WTC11 (cell line): ENCODE results near the gene TRDMT1. TPM values are rescaled to one million over a fixed set of nuclear protein-coding genes. Genes with fewer than 3 reads are reported as not detected.

ENCODE experiments used
- ATAC-seq: fragments of 200-7000 bp; cut with Tn5 transposase; 2 replicates; pipeline ENCODE4 v1.10.0; 2021; ENCODE audit warnings: mild to moderate bottlenecking, moderate library complexity
- CTCF ChIA-PET: fragments of 300-600 bp; sonication (Branson Sonifier 250); formaldehyde crosslinking; loops from one replicate; lab custom pipeline; 2021; ENCODE audit warnings: antibody characterized with exemption; lab: Charles Lee
- POLR2A ChIA-PET: fragments of 350-600 bp; sonication (Branson Sonifier 250); formaldehyde crosslinking; loops from one replicate; lab custom pipeline; 2021; ENCODE audit warnings: antibody characterized with exemption; lab: Charles Lee
- DNase-seq: peaks from one replicate; pipeline ENCODE4 v3.0.0; 2021; ENCODE audit warnings: low spot score
- H3K27ac Mint-ChIP-seq: 2 replicates; pipeline ENCODE4 v1.8.0; 2021; ENCODE audit warnings: mixed read lengths
- H3K27me3 Mint-ChIP-seq: 2 replicates; pipeline ENCODE4 v1.8.0; 2021; ENCODE audit warnings: low read depth, mild to moderate bottlenecking, moderate library complexity, mixed read lengths
- H3K36me3 Mint-ChIP-seq: 2 replicates; pipeline ENCODE4 v1.8.0; 2021; ENCODE audit warnings: mixed read lengths
- H3K4me1 Mint-ChIP-seq: 2 replicates; pipeline ENCODE4 v1.8.0; 2022; ENCODE audit warnings: mixed read lengths
- H3K4me3 Mint-ChIP-seq: 2 replicates; pipeline ENCODE4 v1.8.0; 2021; ENCODE audit warnings: mild to moderate bottlenecking, moderate library complexity, mixed read lengths
- H3K9me3 Mint-ChIP-seq: 2 replicates; pipeline ENCODE4 v1.8.0; 2021; ENCODE audit warnings: mixed read lengths
- ELF4 ChIP-seq: sonication (generic); formaldehyde crosslinking; IDR thresholded peaks from 2 replicates; pipeline ENCODE4 v1.8.1; 2022; ENCODE audit warnings: low read depth, mild to moderate bottlenecking, moderate library complexity, missing genetic modification reagents
- ETV6 ChIP-seq: sonication (generic); formaldehyde crosslinking; IDR thresholded peaks from 2 replicates; pipeline ENCODE4 v1.8.1; 2022; ENCODE audit warnings: mild to moderate bottlenecking, missing genetic modification reagents
- FOXP1 ChIP-seq: sonication (generic); formaldehyde crosslinking; IDR thresholded peaks from 2 replicates; pipeline ENCODE4 v1.8.0; 2022; ENCODE audit warnings: missing genetic modification reagents, mild to moderate bottlenecking, moderate library complexity, borderline replicate concordance
- IRF2 ChIP-seq: sonication (generic); formaldehyde crosslinking; IDR thresholded peaks from 2 replicates; pipeline ENCODE4 v1.8.0; 2022; ENCODE audit warnings: low read depth, missing genetic modification reagents, borderline replicate concordance
- NFE2L1 ChIP-seq: sonication (generic); formaldehyde crosslinking; IDR thresholded peaks from 2 replicates; pipeline ENCODE4 v1.8.1; 2023; ENCODE audit warnings: missing genetic modification reagents
- NR2C2 ChIP-seq: sonication (generic); formaldehyde crosslinking; IDR thresholded peaks from 2 replicates; pipeline ENCODE4 v1.8.0; 2022; ENCODE audit warnings: mild to moderate bottlenecking, missing genetic modification reagents
- PRRX2 ChIP-seq: fragments of 250-450 bp; sonication (Bioruptor Pico); IDR thresholded peaks from 2 replicates; pipeline ENCODE4 v1.8.0; 2021; ENCODE audit warnings: mild to moderate bottlenecking
- RELA ChIP-seq: sonication (generic); formaldehyde crosslinking; IDR thresholded peaks from 2 replicates; pipeline ENCODE4 v1.8.1; 2022; ENCODE audit warnings: missing genetic modification reagents, mild to moderate bottlenecking, borderline replicate concordance
- RORB ChIP-seq: fragments of 250-450 bp; sonication (Bioruptor Pico); IDR thresholded peaks from 2 replicates; pipeline ENCODE4 v1.9.0; 2021; ENCODE audit warnings: mild to moderate bottlenecking
- TP53 ChIP-seq: sonication (generic); formaldehyde crosslinking; IDR thresholded peaks from 2 replicates; pipeline ENCODE4 v1.8.1; 2023; ENCODE audit warnings: mild to moderate bottlenecking, missing genetic modification reagents
- ZNF138 ChIP-seq: sonication (generic); formaldehyde crosslinking; conservative IDR thresholded peaks from 2 replicates; pipeline ENCODE4 v1.8.1; 2022; ENCODE audit warnings: mild to moderate bottlenecking, moderate library complexity, missing genetic modification reagents
- ZNF396 ChIP-seq: fragments of 250-450 bp; sonication (Bioruptor Pico); IDR thresholded peaks from 2 replicates; pipeline ENCODE4 v1.8.0; 2021; ENCODE audit warnings: mild to moderate bottlenecking, moderate library complexity, borderline replicate concordance
- ZNF416 ChIP-seq: fragments of 250-450 bp; sonication (Bioruptor Pico); IDR thresholded peaks from 2 replicates; pipeline ENCODE4 v1.9.0; 2021; ENCODE audit warnings: mild to moderate bottlenecking, inconsistent platforms
- ZNF671 ChIP-seq: fragments of 250-450 bp; sonication (Bioruptor Pico); IDR thresholded peaks from 2 replicates; pipeline ENCODE4 v1.8.0; 2021; ENCODE audit warnings: mild to moderate bottlenecking
- total RNA-seq: library from RNA; stranded (reverse); gene quantifications from 3 replicates; pipeline ENCODE4 v1.2.3, GENCODE V29; 2021
- TF ChIP-seq, protein P1 (sequence below): fragments of 250-450 bp; sonication (Bioruptor Pico); IDR thresholded peaks from 2 replicates; pipeline ENCODE4 v2.1.2; 2022; ENCODE audit warnings: mild to moderate bottlenecking, moderate library complexity
- TF ChIP-seq, protein P2 (sequence below): fragments of 250-450 bp; sonication (Bioruptor Pico); conservative IDR thresholded peaks from 2 replicates; pipeline ENCODE4 v1.9.0; 2021; ENCODE audit warnings: mild to moderate bottlenecking
- TF ChIP-seq, protein P3 (sequence below): fragments of 200-600 bp; IDR thresholded peaks from 2 replicates; pipeline ENCODE4 v1.8.0; 2022; ENCODE audit warnings: antibody characterized with exemption
- TF ChIP-seq, protein P4 (sequence below): sonication (generic); formaldehyde crosslinking; IDR thresholded peaks from 2 replicates; pipeline ENCODE4 v1.8.0; 2022; ENCODE audit warnings: missing genetic modification reagents
- TF ChIP-seq, protein P5 (sequence below): sonication (generic); formaldehyde crosslinking; IDR thresholded peaks from 2 replicates; pipeline ENCODE4 v1.8.0; 2022; ENCODE audit warnings: mild to moderate bottlenecking, missing genetic modification reagents
- TF ChIP-seq, protein P6 (sequence below): sonication (generic); formaldehyde crosslinking; IDR thresholded peaks from 2 replicates; pipeline ENCODE4 v1.8.0; 2023; ENCODE audit warnings: mild to moderate bottlenecking, missing genetic modification reagents

Gene TRDMT1
- total RNA-seq, 1 experiment from 2014 or later, result 11.7 TPM

DNA sequence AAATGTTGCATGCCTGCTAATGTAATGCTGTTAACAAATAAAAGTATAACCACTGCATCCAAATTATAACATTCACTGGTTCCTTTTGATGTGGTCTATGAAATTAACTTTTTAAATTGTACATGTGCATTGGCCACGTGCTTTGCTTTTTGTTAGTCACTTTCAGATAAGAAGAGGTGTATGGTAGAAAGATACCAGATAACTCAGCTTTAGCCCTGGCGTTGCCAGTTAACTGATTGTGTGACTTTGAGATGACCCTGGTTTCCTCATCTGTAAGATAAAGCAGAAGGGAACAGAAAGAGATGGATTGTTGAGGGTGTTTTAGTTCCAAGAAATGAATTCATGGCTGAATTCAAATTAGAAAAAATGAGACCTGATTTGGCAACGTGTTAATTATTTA lies 1.9 kb upstream of the TRDMT1 start:
- ChIA-PET CTCF (no interaction called here), POLR2A (no interaction called here)
- DNase-seq (no peak), ATAC-seq (no peak)
- no peak overlapping the region for H3K27ac Mint-ChIP-seq
- H3K9me3 Mint-ChIP-seq, result no peaks in the 10 kb centered on the region
- H3K4me1 Mint-ChIP-seq, result peaks cover 42% of the 10 kb centered on the region
- no peak overlapping the region for H3K4me3 Mint-ChIP-seq
- H3K27me3 Mint-ChIP-seq, result no peaks in the 10 kb centered on the region
- no peaks in the 10 kb centered on the region for H3K36me3 Mint-ChIP-seq
- TF ChIP-seq ZNF416 (CRISPR knock-in tag), result no peak
- TF ChIP-seq ZNF138 (CRISPR knock-in tag), result no peak
- TF ChIP-seq, protein P1, sequence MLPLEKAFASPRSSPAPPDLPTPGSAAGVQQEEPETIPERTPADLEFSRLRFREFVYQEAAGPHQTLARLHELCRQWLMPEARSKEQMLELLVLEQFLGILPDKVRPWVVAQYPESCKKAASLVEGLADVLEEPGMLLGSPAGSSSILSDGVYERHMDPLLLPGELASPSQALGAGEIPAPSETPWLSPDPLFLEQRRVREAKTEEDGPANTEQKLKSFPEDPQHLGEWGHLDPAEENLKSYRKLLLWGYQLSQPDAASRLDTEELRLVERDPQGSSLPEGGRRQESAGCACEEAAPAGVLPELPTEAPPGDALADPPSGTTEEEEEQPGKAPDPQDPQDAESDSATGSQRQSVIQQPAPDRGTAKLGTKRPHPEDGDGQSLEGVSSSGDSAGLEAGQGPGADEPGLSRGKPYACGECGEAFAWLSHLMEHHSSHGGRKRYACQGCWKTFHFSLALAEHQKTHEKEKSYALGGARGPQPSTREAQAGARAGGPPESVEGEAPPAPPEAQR, result no peak
- no peak for TF ChIP-seq ZNF671 (CRISPR knock-in tag)
- TF ChIP-seq ZNF396, result no peak
- TF ChIP-seq, protein P2, sequence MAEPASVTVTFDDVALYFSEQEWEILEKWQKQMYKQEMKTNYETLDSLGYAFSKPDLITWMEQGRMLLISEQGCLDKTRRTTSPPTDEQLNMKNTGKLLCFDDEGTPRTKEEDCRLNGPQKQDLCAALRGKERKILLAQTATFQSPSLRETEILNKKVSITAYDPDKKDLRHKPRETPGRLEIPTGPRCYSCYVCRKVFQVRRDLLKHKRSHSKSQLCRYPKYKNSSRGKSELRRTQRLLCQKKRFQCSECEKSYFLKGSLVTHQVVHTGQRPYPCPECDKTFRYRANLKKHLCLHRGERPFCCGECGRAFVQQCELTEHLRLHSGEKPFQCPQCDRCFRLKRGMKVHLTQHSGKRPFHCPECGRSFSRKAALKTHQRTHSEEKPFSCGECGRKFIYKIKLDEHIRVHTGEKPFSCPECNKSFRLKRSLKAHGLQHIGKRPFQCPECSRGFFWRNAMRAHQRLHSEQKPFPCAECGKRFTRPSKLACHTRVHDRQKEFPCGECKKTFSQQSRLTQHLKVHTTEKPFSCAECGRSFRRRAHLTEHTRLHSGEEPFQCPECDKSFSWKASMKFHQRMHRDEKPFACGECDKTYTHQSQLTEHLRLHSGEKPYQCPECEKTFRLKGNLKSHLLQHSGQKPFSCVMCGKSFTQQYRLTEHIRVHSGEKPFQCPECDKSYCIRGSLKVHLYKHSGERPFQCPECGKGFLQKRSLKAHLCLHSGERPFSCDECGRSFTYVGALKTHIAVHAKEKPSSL, result no peak
- TF ChIP-seq NFE2L1, result no peak
- TF ChIP-seq IRF2, result no peak
- TF ChIP-seq, protein P3, sequence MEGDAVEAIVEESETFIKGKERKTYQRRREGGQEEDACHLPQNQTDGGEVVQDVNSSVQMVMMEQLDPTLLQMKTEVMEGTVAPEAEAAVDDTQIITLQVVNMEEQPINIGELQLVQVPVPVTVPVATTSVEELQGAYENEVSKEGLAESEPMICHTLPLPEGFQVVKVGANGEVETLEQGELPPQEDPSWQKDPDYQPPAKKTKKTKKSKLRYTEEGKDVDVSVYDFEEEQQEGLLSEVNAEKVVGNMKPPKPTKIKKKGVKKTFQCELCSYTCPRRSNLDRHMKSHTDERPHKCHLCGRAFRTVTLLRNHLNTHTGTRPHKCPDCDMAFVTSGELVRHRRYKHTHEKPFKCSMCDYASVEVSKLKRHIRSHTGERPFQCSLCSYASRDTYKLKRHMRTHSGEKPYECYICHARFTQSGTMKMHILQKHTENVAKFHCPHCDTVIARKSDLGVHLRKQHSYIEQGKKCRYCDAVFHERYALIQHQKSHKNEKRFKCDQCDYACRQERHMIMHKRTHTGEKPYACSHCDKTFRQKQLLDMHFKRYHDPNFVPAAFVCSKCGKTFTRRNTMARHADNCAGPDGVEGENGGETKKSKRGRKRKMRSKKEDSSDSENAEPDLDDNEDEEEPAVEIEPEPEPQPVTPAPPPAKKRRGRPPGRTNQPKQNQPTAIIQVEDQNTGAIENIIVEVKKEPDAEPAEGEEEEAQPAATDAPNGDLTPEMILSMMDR, result no peak
- TF ChIP-seq RELA (CRISPR knock-in tag), result no peak
- TF ChIP-seq TP53 (CRISPR knock-in tag), result no peak
- no peak for TF ChIP-seq ETV6 (CRISPR knock-in tag)
- TF ChIP-seq, protein P4, sequence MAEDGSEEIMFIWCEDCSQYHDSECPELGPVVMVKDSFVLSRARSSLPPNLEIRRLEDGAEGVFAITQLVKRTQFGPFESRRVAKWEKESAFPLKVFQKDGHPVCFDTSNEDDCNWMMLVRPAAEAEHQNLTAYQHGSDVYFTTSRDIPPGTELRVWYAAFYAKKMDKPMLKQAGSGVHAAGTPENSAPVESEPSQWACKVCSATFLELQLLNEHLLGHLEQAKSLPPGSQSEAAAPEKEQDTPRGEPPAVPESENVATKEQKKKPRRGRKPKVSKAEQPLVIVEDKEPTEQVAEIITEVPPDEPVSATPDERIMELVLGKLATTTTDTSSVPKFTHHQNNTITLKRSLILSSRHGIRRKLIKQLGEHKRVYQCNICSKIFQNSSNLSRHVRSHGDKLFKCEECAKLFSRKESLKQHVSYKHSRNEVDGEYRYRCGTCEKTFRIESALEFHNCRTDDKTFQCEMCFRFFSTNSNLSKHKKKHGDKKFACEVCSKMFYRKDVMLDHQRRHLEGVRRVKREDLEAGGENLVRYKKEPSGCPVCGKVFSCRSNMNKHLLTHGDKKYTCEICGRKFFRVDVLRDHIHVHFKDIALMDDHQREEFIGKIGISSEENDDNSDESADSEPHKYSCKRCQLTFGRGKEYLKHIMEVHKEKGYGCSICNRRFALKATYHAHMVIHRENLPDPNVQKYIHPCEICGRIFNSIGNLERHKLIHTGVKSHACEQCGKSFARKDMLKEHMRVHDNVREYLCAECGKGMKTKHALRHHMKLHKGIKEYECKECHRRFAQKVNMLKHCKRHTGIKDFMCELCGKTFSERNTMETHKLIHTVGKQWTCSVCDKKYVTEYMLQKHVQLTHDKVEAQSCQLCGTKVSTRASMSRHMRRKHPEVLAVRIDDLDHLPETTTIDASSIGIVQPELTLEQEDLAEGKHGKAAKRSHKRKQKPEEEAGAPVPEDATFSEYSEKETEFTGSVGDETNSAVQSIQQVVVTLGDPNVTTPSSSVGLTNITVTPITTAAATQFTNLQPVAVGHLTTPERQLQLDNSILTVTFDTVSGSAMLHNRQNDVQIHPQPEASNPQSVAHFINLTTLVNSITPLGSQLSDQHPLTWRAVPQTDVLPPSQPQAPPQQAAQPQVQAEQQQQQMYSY (CRISPR knock-in tag), result no peak
- no peak for TF ChIP-seq RORB (CRISPR knock-in tag)
- TF ChIP-seq, protein P5, sequence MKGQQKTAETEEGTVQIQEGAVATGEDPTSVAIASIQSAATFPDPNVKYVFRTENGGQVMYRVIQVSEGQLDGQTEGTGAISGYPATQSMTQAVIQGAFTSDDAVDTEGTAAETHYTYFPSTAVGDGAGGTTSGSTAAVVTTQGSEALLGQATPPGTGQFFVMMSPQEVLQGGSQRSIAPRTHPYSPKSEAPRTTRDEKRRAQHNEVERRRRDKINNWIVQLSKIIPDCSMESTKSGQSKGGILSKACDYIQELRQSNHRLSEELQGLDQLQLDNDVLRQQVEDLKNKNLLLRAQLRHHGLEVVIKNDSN (CRISPR knock-in tag), result no peak
- TF ChIP-seq FOXP1 (CRISPR knock-in tag), result no peak
- TF ChIP-seq NR2C2 (CRISPR knock-in tag), result no peak
- TF ChIP-seq PRRX2 (CRISPR knock-in tag), result no peak
- no peak for TF ChIP-seq ELF4 (CRISPR knock-in tag)
- TF ChIP-seq, protein P6, sequence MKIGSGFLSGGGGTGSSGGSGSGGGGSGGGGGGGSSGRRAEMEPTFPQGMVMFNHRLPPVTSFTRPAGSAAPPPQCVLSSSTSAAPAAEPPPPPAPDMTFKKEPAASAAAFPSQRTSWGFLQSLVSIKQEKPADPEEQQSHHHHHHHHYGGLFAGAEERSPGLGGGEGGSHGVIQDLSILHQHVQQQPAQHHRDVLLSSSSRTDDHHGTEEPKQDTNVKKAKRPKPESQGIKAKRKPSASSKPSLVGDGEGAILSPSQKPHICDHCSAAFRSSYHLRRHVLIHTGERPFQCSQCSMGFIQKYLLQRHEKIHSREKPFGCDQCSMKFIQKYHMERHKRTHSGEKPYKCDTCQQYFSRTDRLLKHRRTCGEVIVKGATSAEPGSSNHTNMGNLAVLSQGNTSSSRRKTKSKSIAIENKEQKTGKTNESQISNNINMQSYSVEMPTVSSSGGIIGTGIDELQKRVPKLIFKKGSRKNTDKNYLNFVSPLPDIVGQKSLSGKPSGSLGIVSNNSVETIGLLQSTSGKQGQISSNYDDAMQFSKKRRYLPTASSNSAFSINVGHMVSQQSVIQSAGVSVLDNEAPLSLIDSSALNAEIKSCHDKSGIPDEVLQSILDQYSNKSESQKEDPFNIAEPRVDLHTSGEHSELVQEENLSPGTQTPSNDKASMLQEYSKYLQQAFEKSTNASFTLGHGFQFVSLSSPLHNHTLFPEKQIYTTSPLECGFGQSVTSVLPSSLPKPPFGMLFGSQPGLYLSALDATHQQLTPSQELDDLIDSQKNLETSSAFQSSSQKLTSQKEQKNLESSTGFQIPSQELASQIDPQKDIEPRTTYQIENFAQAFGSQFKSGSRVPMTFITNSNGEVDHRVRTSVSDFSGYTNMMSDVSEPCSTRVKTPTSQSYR (CRISPR knock-in tag), result no peak
